Stomach smooth muscle (tissue), 2 donors: ENCODE measurements around the gene TMEM100.

Experiments used
- H3K27ac ChIP-seq: one replicate; pipeline ENCODE4 v1.7.0; 2013; ENCODE audit warnings: mild to moderate bottlenecking, low read length, inconsistent platforms
- H3K27me3 ChIP-seq, 2 donors: one replicate each; pipeline ENCODE4 v1.7.0; 2013; ENCODE audit warnings: low read length in 2 of 2; ENCODE audit not compliant: insufficient read depth in 2 of 2, control insufficient read depth in 1 of 2
- H3K36me3 ChIP-seq, 2 donors: one replicate each; pipeline ENCODE4 v1.7.0; 2013; ENCODE audit warnings: low read length in 2 of 2; ENCODE audit not compliant: control insufficient read depth in 2 of 2, insufficient read depth in 2 of 2
- H3K4me1 ChIP-seq: one replicate; pipeline ENCODE4 v1.7.0; 2013; ENCODE audit warnings: low read length; ENCODE audit not compliant: control insufficient read depth, insufficient read depth
- H3K4me3 ChIP-seq, 2 donors: one replicate each; pipeline ENCODE4 v1.7.0; 2013; ENCODE audit warnings: low read length in 2 of 2
- H3K9ac ChIP-seq, 2 donors: one replicate each; pipeline ENCODE4 v1.7.0; 2013; ENCODE audit warnings: low read length in 2 of 2, mild to moderate bottlenecking in 1 of 2
- H3K9me3 ChIP-seq, 2 donors: one replicate each; pipeline ENCODE4 v1.7.0; 2013; ENCODE audit warnings: low read length in 2 of 2; ENCODE audit not compliant: control insufficient read depth in 2 of 2
- donor health status: healthy.
- donor health status: Pancreatic carcinoma.

The TMEM100 gene

GRCh38 chr17:55760643-55761355, 38.1 kb upstream of the TMEM100 start:
- Histone ChIP-seq H3K4me3 (no peak overlapping the region), H3K27me3 (no peaks in the 10 kb centered on the region), H3K4me1 (peaks cover 9% of the 10 kb centered on the region), H3K9me3 (no peaks in the 10 kb centered on the region), H3K9ac (no peak overlapping the region), H3K36me3 (no peaks in the 10 kb centered on the region), H3K27ac (no peak overlapping the region)

GRCh38 chr17:55758171-55758570, 35.5 kb upstream of the TMEM100 start:
- H3K9me3 ChIP-seq: no peaks in the 10 kb centered on the region
- no peak overlapping the region for H3K9ac ChIP-seq
- H3K27ac ChIP-seq: no peak overlapping the region
- H3K4me1 ChIP-seq: peaks cover 16% of the 10 kb centered on the region
- H3K27me3 ChIP-seq: no peaks in the 10 kb centered on the region
- H3K4me3 ChIP-seq: no peak overlapping the region
- H3K36me3 ChIP-seq: peaks cover 2 to 6% of the 10 kb centered on the region in 2 donors

- no peaks in the 10 kb centered on the region for H3K27me3 ChIP-seq
- no peak overlapping the region for H3K27ac ChIP-seq
- peaks cover 19% of the 10 kb centered on the region for H3K4me1 ChIP-seq
- H3K9me3 ChIP-seq: no peaks in the 10 kb centered on the region
- H3K36me3 ChIP-seq: peaks cover 2 to 6% of the 10 kb centered on the region in 2 donors
- H3K4me3 ChIP-seq: no peak overlapping the region
- H3K9ac ChIP-seq: no peak overlapping the region
These were observed 35.0 kb upstream of the TMEM100 start for GRCh38 chr17:55757659-55758058.

GRCh38 chr17:55756689-55757088, 34.0 kb upstream of the TMEM100 start:
- Histone ChIP-seq H3K9me3 (no peaks in the 10 kb centered on the region), H3K4me1 (peaks cover 25% of the 10 kb centered on the region)

GRCh38 chr17:55751720-55752250, 29.1 kb upstream of the TMEM100 start:
- Histone ChIP-seq H3K4me1 (peaks cover 18% of the 10 kb centered on the region), H3K36me3 (peaks cover 2 to 6% of the 10 kb centered on the region in 2 donors), H3K9me3 (no peaks in the 10 kb centered on the region), H3K27me3 (no peaks in the 10 kb centered on the region), H3K4me3 (peak overlapping the region; percentile 83 to 91), H3K27ac (peak overlapping the region; percentile 77), H3K9ac (peak overlapping the region; percentile 63 to 82)

More at GRCh38 chr17:55756689-55757088, 34.0 kb upstream of the TMEM100 start:
- H3K27ac ChIP-seq: no peak overlapping the region
- no peak overlapping the region for H3K4me3 ChIP-seq
- H3K9ac ChIP-seq: no peak overlapping the region
- H3K27me3 ChIP-seq: no peaks in the 10 kb centered on the region
- peaks cover 2 to 6% of the 10 kb centered on the region in 2 donors for H3K36me3 ChIP-seq

- Histone ChIP-seq H3K27me3 (no peaks in the 10 kb centered on the region), H3K9me3 (no peaks in the 10 kb centered on the region), H3K4me1 (peaks cover 18% of the 10 kb centered on the region), H3K4me3 (peak within 1 kb of the TSS; percentile 83 to 91), H3K9ac (peak within 1 kb of the TSS; percentile 63 to 82), H3K27ac (peak within 1 kb of the TSS; percentile 77), H3K36me3 (peaks cover 2 to 6% of the 10 kb centered on the region in 2 donors)
These were observed 28.3 kb upstream of the TMEM100 start, which contains the start of gene PCTP for GRCh38 chr17:55750750-55751657. Gene PCTP, plus strand, starts transcription at chr17:55751051. Its CDS starts 53 bp downstream, at chr17:55751104.

- Histone ChIP-seq H3K36me3 (peaks cover 2 to 6% of the 10 kb centered on the region in 2 donors), H3K9ac (no peak overlapping the region), H3K27me3 (no peaks in the 10 kb centered on the region), H3K27ac (no peak overlapping the region), H3K4me3 (no peak overlapping the region), H3K4me1 (peaks cover 17% of the 10 kb centered on the region), H3K9me3 (no peaks in the 10 kb centered on the region)
These were observed 27.3 kb upstream of the TMEM100 start for GRCh38 chr17:55749985-55750384.

- no peak overlapping the region for H3K27ac ChIP-seq
- H3K36me3 ChIP-seq: peaks cover 2% of the 10 kb centered on the region in 2 donors
- no peaks in the 10 kb centered on the region for H3K9me3 ChIP-seq
- H3K27me3 ChIP-seq: no peaks in the 10 kb centered on the region
- H3K9ac ChIP-seq: no peak overlapping the region
- H3K4me3 ChIP-seq: no peak overlapping the region
- peaks cover 11% of the 10 kb centered on the region for H3K4me1 ChIP-seq
These were observed 26.2 kb upstream of the TMEM100 start for GRCh38 chr17:55748841-55749240.

- H3K9me3 ChIP-seq: no peaks in the 10 kb centered on the region
- H3K36me3 ChIP-seq: no peaks in the 10 kb centered on the region
- no peaks in the 10 kb centered on the region for H3K27me3 ChIP-seq
- H3K4me3 ChIP-seq: no peak overlapping the region
- no peak overlapping the region for H3K27ac ChIP-seq
- no peak overlapping the region for H3K9ac ChIP-seq
- peaks cover 6% of the 10 kb centered on the region for H3K4me1 ChIP-seq
These were observed 24.5 kb upstream of the TMEM100 start for GRCh38 chr17:55747209-55747608.

GRCh38 chr17:55746466-55746865, 23.8 kb upstream of the TMEM100 start:
- no peak overlapping the region for H3K9ac ChIP-seq
- H3K9me3 ChIP-seq: no peaks in the 10 kb centered on the region
- no peaks in the 10 kb centered on the region for H3K4me1 ChIP-seq
- no peak overlapping the region for H3K27ac ChIP-seq
- no peaks in the 10 kb centered on the region for H3K36me3 ChIP-seq
- H3K27me3 ChIP-seq: no peaks in the 10 kb centered on the region
- H3K4me3 ChIP-seq: no peak overlapping the region
